OCI-LY1 (cell line): ENCODE data around the gene CACNA1B.
"Not testable (repeated sequence)": the region's sequence is repeated elsewhere in the genome, so short reads cannot be mapped to it uniquely, and the experiment has no call there.

Source experiments
- H2AFZ ChIP-seq: fragments of 200-600 bp; sonication (generic), shearing (Covaris generic); 2 replicates; pipeline ENCODE4 v1.6.0; 2014; ENCODE audit warnings: antibody characterized with exemption, mild to moderate bottlenecking, low read length
- H3F3A ChIP-seq: fragments of 200-600 bp; sonication (generic), shearing (Covaris generic); 2 replicates; pipeline ENCODE4 v1.6.0; 2014; ENCODE audit warnings: mild to moderate bottlenecking, antibody characterized with exemption, low read length, moderate library complexity; ENCODE audit not compliant: insufficient read depth
- H3K27ac ChIP-seq: fragments of 200-600 bp; sonication (generic); 2 replicates; pipeline ENCODE4 v1.5.1; 2014; ENCODE audit warnings: low read length, mixed run types, mild to moderate bottlenecking, low read depth; ENCODE audit not compliant: poor library complexity, severe bottlenecking
- H3K27me3 ChIP-seq: fragments of 200-600 bp; sonication (generic); 2 replicates; pipeline ENCODE4 v1.6.0; 2014; ENCODE audit warnings: antibody characterized with exemption, mild to moderate bottlenecking, low read length, moderate library complexity; ENCODE audit not compliant: insufficient read depth
- H3K36me3 ChIP-seq: fragments of 200-600 bp; sonication (generic); 2 replicates; pipeline ENCODE4 v1.6.1; 2014; ENCODE audit warnings: mild to moderate bottlenecking, antibody characterized with exemption, low read length, moderate library complexity, mixed read lengths; ENCODE audit not compliant: insufficient read depth
- H3K4me1 ChIP-seq: fragments of 200-600 bp; sonication (generic); 2 replicates; pipeline ENCODE4 v1.5.1; 2014; ENCODE audit warnings: mild to moderate bottlenecking, low read length, moderate library complexity; ENCODE audit not compliant: insufficient read depth, severe bottlenecking
- H3K4me2 ChIP-seq: fragments of 200-600 bp; sonication (generic), shearing (Covaris generic); 2 replicates; pipeline ENCODE4 v1.6.1; 2014; ENCODE audit warnings: low read length
- H3K4me3 ChIP-seq: fragments of 200-600 bp; sonication (generic); 2 replicates; pipeline ENCODE4 v1.5.1; 2014; ENCODE audit warnings: low read length, low read depth, mild to moderate bottlenecking, mixed read lengths; ENCODE audit not compliant: poor library complexity, severe bottlenecking
- H3K79me2 ChIP-seq: fragments of 200-600 bp; shearing (Covaris generic); 2 replicates; pipeline ENCODE4 v1.6.1; 2016; ENCODE audit warnings: mixed run types, low read length, mixed read lengths; ENCODE audit not compliant: insufficient read depth
- H3K9ac ChIP-seq: fragments of 200-600 bp; sonication (generic), shearing (Covaris generic); 2 replicates; pipeline ENCODE4 v1.6.1; 2014; ENCODE audit warnings: mild to moderate bottlenecking, low read length, mixed read lengths
- H3K9me2 ChIP-seq: fragments of 200-600 bp; sonication (generic), shearing (Covaris generic); 2 replicates; pipeline ENCODE4 v1.6.1; 2014; ENCODE audit warnings: low read depth, mild to moderate bottlenecking, low read length, mixed read lengths
- H3K9me3 ChIP-seq: fragments of 200-600 bp; shearing (Covaris generic); 2 replicates; pipeline ENCODE4 v1.6.1; 2014; ENCODE audit warnings: low read length, mixed read lengths
- H4K20me1 ChIP-seq: fragments of 200-600 bp; sonication (generic), shearing (Covaris generic); 2 replicates; pipeline ENCODE4 v1.6.0; 2016; ENCODE audit warnings: mild to moderate bottlenecking, low read length; ENCODE audit not compliant: insufficient read depth
- EZH2 ChIP-seq: fragments of 200-600 bp; sonication (generic), shearing (Covaris generic); IDR thresholded peaks from 2 replicates; pipeline ENCODE4 v1.8.0; 2017; ENCODE audit warnings: borderline replicate concordance, mixed run types, mild to moderate bottlenecking, antibody characterized with exemption, low read length, moderate library complexity, mixed read lengths
- TF ChIP-seq, protein P1 (sequence below): fragments of 200-600 bp; sonication (generic), shearing (Covaris generic); IDR thresholded peaks from 2 replicates; pipeline ENCODE4 v1.5.1; 2017; ENCODE audit warnings: mild to moderate bottlenecking, antibody characterized with exemption, low read length, moderate library complexity, mixed read lengths

Gene CACNA1B

DNA sequence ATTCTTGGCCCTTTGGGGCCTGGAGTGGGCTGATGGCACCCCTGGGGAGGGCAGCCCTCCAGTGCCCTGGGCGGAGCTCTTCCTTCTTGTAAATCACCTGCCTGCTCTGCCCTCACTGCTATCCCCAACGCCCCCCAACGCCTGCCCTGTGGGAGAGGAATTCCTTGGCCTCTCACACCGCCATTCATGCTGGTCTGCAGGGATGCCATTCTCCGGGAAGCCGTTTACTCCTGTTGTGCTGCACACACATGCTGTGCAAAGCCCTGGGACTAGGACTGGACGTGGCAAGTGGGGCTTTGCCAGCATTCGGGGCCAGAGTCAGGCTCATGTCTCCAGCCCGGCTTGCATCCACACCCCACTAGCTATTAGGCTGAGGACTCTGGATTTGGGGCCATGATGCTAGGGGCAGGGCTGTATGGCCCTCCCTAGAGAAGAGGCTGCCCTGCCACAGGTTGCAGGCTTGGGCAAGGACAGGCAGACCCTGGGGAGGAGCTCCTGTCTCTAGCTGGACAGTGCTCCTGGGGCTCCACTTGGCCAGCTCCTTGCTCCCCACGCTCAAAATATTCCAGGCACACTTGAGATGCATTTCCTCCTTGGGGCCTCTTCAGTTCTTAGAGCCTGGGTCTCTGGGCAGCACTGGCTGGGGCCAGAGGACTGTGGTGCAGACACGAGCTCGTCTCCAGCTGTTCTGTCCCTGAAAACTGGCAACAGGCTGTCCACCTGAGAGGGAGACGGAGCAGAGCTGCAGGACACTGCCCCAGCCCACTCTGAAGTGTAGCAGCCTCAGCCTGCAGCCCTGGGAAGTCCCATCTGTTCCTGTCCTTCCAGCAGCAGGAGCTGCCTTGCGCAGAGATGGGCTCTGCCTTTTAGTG is 226.9 kb downstream of the CACNA1B start:
- Histone ChIP-seq H3F3A (no peaks in the 10 kb centered on the region), H3K36me3 (no peaks in the 10 kb centered on the region), H3K9me2 (no peaks in the 10 kb centered on the region), H3K27ac (no peak overlapping the region), H4K20me1 (no peaks in the 10 kb centered on the region), H2AFZ (no peak overlapping the region), H3K27me3 (peaks cover 6% of the 10 kb centered on the region; the same call in 1 of the 2 replicates), H3K4me2 (no peak overlapping the region), H3K9me3 (no peaks in the 10 kb centered on the region), H3K9ac (no peak overlapping the region), H3K4me3 (no peak overlapping the region), H3K79me2 (no peaks in the 10 kb centered on the region), H3K4me1 (no peaks in the 10 kb centered on the region)
- TF ChIP-seq EZH2, result no peak
- TF ChIP-seq, protein P1, sequence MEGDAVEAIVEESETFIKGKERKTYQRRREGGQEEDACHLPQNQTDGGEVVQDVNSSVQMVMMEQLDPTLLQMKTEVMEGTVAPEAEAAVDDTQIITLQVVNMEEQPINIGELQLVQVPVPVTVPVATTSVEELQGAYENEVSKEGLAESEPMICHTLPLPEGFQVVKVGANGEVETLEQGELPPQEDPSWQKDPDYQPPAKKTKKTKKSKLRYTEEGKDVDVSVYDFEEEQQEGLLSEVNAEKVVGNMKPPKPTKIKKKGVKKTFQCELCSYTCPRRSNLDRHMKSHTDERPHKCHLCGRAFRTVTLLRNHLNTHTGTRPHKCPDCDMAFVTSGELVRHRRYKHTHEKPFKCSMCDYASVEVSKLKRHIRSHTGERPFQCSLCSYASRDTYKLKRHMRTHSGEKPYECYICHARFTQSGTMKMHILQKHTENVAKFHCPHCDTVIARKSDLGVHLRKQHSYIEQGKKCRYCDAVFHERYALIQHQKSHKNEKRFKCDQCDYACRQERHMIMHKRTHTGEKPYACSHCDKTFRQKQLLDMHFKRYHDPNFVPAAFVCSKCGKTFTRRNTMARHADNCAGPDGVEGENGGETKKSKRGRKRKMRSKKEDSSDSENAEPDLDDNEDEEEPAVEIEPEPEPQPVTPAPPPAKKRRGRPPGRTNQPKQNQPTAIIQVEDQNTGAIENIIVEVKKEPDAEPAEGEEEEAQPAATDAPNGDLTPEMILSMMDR, result no peak

DNA sequence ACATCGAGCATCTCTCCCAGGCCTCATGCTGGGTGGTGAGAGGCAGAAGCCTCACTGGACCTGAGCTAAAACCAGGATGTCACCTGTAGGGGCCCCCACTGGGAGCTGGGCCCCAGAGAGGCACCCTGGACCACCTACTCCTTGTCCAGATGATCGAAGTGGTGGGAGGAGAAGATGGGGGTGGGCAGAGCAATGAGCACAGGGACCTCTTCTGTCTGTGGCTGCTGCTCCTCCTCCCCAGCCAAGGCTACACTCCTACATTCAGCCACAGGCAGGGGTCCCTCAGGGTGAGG is 227.5 kb downstream of the CACNA1B start:
- no peaks in the 10 kb centered on the region for H3K79me2 ChIP-seq
- no peaks in the 10 kb centered on the region for H3K9me3 ChIP-seq
- H3K4me3 ChIP-seq, result no peak overlapping the region

DNA sequence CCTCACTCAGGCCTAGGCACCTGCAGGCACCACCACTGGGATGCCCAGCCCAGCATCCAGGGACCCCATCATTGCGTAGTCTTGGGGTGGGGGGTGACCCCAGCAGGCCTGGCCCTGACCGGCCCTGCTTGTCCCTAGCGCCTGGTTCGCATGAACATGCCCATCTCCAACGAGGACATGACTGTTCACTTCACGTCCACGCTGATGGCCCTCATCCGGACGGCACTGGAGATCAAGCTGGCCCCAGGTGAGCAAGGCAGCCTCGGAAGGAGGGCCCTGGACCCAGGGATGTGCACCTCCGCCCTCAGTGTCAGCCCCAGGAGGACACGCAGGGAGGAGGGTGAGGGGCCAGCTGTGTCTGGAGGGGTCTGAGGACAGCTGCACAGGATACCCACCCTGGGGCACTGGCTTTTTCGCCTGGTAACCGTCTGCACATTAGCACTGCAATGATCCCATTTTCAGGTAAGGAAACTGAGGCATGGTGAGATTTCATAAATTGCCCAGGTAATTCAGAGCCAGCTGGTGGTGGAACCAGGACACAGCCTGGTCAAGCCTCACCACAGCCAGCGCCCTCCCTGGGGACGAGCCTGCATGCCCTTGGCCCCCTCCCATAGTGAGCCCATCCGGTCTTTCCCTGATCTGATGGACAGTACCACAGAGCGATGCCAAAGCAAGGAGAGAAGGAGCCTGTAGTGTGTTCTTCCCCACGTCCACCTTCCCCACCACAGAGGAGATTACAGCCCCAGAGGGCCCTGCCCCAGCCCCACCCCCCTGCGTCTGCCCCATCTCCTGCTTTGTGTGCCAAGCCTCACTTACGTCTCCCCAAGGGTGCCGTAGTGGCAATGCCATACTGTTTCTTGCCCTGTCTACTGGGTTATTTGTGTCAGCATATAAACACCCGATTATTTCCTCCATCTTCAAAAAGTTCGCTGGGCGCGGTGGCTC is 228.3 kb downstream of the CACNA1B start:
- Histone ChIP-seq H3K9ac (no peak overlapping the region), H3K79me2 (no peaks in the 10 kb centered on the region), H3K4me1 (no peaks in the 10 kb centered on the region), H3K4me2 (no peak overlapping the region), H4K20me1 (no peaks in the 10 kb centered on the region), H3K9me2 (no peaks in the 10 kb centered on the region), H3F3A (no peaks in the 10 kb centered on the region), H2AFZ (no peak overlapping the region), H3K9me3 (no peaks in the 10 kb centered on the region), H3K27me3 (peaks cover 6% of the 10 kb centered on the region; the same call in 1 of the 2 replicates), H3K4me3 (no peak overlapping the region), H3K27ac (no peak overlapping the region), H3K36me3 (no peaks in the 10 kb centered on the region)
- no peak for TF ChIP-seq EZH2
- TF ChIP-seq, protein P1, result no peak

More for the DNA sequence above, 227.5 kb downstream of the CACNA1B start:
- Histone ChIP-seq H3K4me1 (no peaks in the 10 kb centered on the region), H4K20me1 (no peaks in the 10 kb centered on the region), H3K9ac (no peak overlapping the region), H3K27me3 (peaks cover 6% of the 10 kb centered on the region; the same call in 1 of the 2 replicates), H3K4me2 (no peak overlapping the region), H2AFZ (no peak overlapping the region), H3F3A (no peaks in the 10 kb centered on the region), H3K36me3 (no peaks in the 10 kb centered on the region), H3K9me2 (no peaks in the 10 kb centered on the region), H3K27ac (no peak overlapping the region)
- TF ChIP-seq, protein P1, result no peak
- TF ChIP-seq EZH2, result no peak

DNA sequence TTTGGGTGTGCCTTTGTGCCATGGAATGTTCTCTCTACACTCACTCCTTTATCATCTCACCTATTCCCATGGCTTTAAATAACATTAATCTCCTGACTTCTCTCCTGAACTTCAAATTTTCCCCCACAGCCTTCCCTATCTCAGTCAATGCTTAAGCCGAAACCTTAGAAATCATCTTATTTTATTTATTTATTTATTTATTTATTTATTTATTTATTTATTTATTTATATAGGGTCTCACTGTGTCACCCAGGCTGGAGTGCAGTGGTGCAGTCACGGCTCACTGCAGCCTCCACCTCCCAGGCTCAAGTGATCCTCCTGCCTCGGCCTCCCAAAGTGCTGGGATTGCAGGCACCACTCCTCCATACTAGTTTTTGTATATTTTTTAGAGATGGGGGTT is 229.5 kb downstream of the CACNA1B start:
- not testable (repeated sequence) for H3K4me1 ChIP-seq, H3K36me3 ChIP-seq, H3F3A ChIP-seq, H3K9me3 ChIP-seq, H4K20me1 ChIP-seq, H3K27ac ChIP-seq, H3K79me2 ChIP-seq, H3K27me3 ChIP-seq, H3K4me2 ChIP-seq, H3K9ac ChIP-seq, H3K9me2 ChIP-seq, H3K4me3 ChIP-seq, H2AFZ ChIP-seq
